PFSK-1 (cell line): ENCODE measurements around the gene JSRP1.

Source experiments
- POLR2AphosphoS5 ChIP-seq: IDR thresholded peaks from 2 replicates; pipeline ENCODE4 v1.6.1; 2012; ENCODE audit warnings: low read depth, mild to moderate bottlenecking, control low read depth, low read length, moderate library complexity
- SIN3A ChIP-seq: IDR thresholded peaks from 2 replicates; pipeline ENCODE4 v1.6.1; 2012; ENCODE audit warnings: mild to moderate bottlenecking, low read length, moderate library complexity, borderline replicate concordance; ENCODE audit not compliant: insufficient read depth

DNA sequence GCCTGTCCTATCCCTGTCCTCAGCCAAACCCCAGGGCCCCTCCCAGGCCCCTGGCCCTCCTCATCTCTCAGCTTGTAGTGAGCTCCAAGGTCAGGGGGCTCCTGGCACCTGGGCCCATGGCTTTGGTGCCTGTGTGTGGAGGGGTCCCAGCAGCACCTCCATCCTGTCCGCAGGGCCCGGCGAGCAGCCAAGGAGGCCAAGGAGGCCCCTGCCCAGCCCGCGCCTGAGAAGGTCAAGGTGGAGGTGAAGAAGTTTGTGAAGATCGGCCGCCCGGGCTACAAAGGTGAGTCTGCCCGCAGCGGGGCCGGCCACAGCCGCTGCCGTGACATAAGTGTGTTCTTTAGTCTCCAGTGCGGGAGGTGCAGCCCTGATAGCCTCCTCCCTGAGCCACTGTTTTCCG lies 10.9 kb downstream of the JSRP1 start:
- TF ChIP-seq POLR2AphosphoS5 (no peak), SIN3A (no peak)
